H9 (cell line): Measurements from ENCODE around the gene COQ8A. TPM values are rescaled to one million over a fixed set of nuclear protein-coding genes. Genes with fewer than 3 reads are reported as not detected.

ENCODE experiments used
- DNase-seq: peaks from one replicate; pipeline ENCODE4 v3.0.0-alpha.2; 2017
- H2AFZ ChIP-seq: one replicate; pipeline ENCODE4 v1.6.1; 2013; ENCODE audit warnings: mild to moderate bottlenecking, low read length, control low read depth, moderate library complexity
- H2AK5ac ChIP-seq: 2 replicates; pipeline ENCODE4 v1.6.1; 2013; ENCODE audit warnings: low read length, control low read depth, mixed read lengths; ENCODE audit not compliant: insufficient read length
- H2BK120ac ChIP-seq: one replicate; pipeline ENCODE4 v1.6.1; 2013; ENCODE audit warnings: low read depth, mild to moderate bottlenecking, low read length, control low read depth, inconsistent platforms; ENCODE audit not compliant: poor library complexity, severe bottlenecking
- H2BK12ac ChIP-seq: 2 replicates; pipeline ENCODE4 v1.6.1; 2013; ENCODE audit warnings: low read length, control low read depth, mixed read lengths, low read depth; ENCODE audit not compliant: insufficient read length
- H2BK15ac ChIP-seq: 2 replicates; pipeline ENCODE4 v1.6.1; 2013; ENCODE audit warnings: low read depth, low read length, control low read depth
- H2BK20ac ChIP-seq: one replicate; pipeline ENCODE4 v1.6.1; 2013; ENCODE audit warnings: low read depth, mild to moderate bottlenecking, low read length, control low read depth, inconsistent platforms; ENCODE audit not compliant: poor library complexity, severe bottlenecking
- H2BK5ac ChIP-seq: 2 replicates; pipeline ENCODE4 v1.6.1; 2013; ENCODE audit warnings: low read length, control low read depth, mixed read lengths; ENCODE audit not compliant: insufficient read length
- H3K14ac ChIP-seq: 2 replicates; pipeline ENCODE4 v1.6.1; 2013; ENCODE audit warnings: low read length, control low read depth; ENCODE audit not compliant: insufficient read depth
- H3K18ac ChIP-seq: 2 replicates; pipeline ENCODE4 v1.6.1; 2013; ENCODE audit warnings: low read depth, mild to moderate bottlenecking, mixed read lengths, low read length, control low read depth; ENCODE audit not compliant: insufficient read length
- H3K23ac ChIP-seq: 2 replicates; pipeline ENCODE4 v1.6.1; 2013; ENCODE audit warnings: low read length, control low read depth, mixed read lengths, low read depth; ENCODE audit not compliant: insufficient read length
- H3K23me2 ChIP-seq: 2 replicates; pipeline ENCODE4 v1.6.1; 2013; ENCODE audit warnings: low read depth, mild to moderate bottlenecking, mixed read lengths, low read length, control low read depth; ENCODE audit not compliant: insufficient read length, poor library complexity, severe bottlenecking
- H3K27ac ChIP-seq: 2 replicates; pipeline ENCODE4 v1.5.1; 2013; ENCODE audit warnings: low read length, control low read depth, mixed read lengths, low read depth; ENCODE audit not compliant: insufficient read length
- H3K27me3 ChIP-seq: 2 replicates; pipeline ENCODE4 v1.6.1; 2013; ENCODE audit warnings: low read length, control low read depth, inconsistent platforms; ENCODE audit not compliant: insufficient read depth
- H3K4ac ChIP-seq: 2 replicates; pipeline ENCODE4 v1.6.1; 2013; ENCODE audit warnings: low read depth, mild to moderate bottlenecking, control low read depth, inconsistent platforms, low read length, moderate library complexity
- H3K4me1 ChIP-seq: 2 replicates; pipeline ENCODE4 v1.6.1; 2013; ENCODE audit warnings: low read length, control low read depth, inconsistent platforms; ENCODE audit not compliant: insufficient read depth
- H3K4me2 ChIP-seq: 2 replicates; pipeline ENCODE4 v1.6.1; 2013; ENCODE audit warnings: low read length, control low read depth, mixed read lengths; ENCODE audit not compliant: insufficient read length, insufficient read depth
- H3K56ac ChIP-seq: 2 replicates; pipeline ENCODE4 v1.6.1; 2013; ENCODE audit warnings: low read depth, mild to moderate bottlenecking, mixed read lengths, low read length, control low read depth; ENCODE audit not compliant: insufficient read length
- H3K79me1 ChIP-seq: 2 replicates; pipeline ENCODE4 v1.6.1; 2013; ENCODE audit warnings: low read depth, mild to moderate bottlenecking, moderate library complexity, low read length, control low read depth, inconsistent platforms; ENCODE audit not compliant: insufficient read depth, poor library complexity, severe bottlenecking
- H3K79me2 ChIP-seq: 2 replicates; pipeline ENCODE4 v1.6.1; 2013; ENCODE audit warnings: low read length, control low read depth, inconsistent platforms; ENCODE audit not compliant: insufficient read depth
- H3K9ac ChIP-seq: 2 replicates; pipeline ENCODE4 v1.6.1; 2013; ENCODE audit warnings: low read length, control low read depth, mixed read lengths; ENCODE audit not compliant: insufficient read length; ENCODE audit errors: extremely low read depth
- H3K9me3 ChIP-seq: one replicate; pipeline ENCODE4 v1.6.1; 2013; ENCODE audit warnings: low read depth, low read length, inconsistent platforms; ENCODE audit not compliant: control insufficient read depth
- H3T11ph ChIP-seq: one replicate; pipeline ENCODE4 v1.6.1; 2013; ENCODE audit warnings: mild to moderate bottlenecking, low read length, control low read depth, inconsistent platforms
- H4K20me1 ChIP-seq: one replicate; pipeline ENCODE4 v1.6.1; 2013; ENCODE audit not compliant: control insufficient read depth, insufficient read length, insufficient read depth
- H4K5ac ChIP-seq: 2 replicates; pipeline ENCODE4 v1.6.1; 2013; ENCODE audit warnings: low read depth, mild to moderate bottlenecking, mixed read lengths, low read length, control low read depth; ENCODE audit not compliant: insufficient read length
- H4K8ac ChIP-seq: replicated peaks from 2 replicates; pipeline ENCODE4 v1.6.1; 2013; ENCODE audit warnings: low read length, control low read depth, mixed read lengths, low read depth; ENCODE audit not compliant: insufficient read length
- H4K91ac ChIP-seq: 2 replicates; pipeline ENCODE4 v1.6.1; 2013; ENCODE audit warnings: low read depth, mild to moderate bottlenecking, moderate library complexity, mixed read lengths, low read length, control low read depth; ENCODE audit not compliant: insufficient read length
- H3K27ac Mint-ChIP-seq, 3 experiments: 2 replicates in 2 of 3; 3 replicates in 1 of 3; pipeline ENCODE4 v1.8.0; 2020 to 2021; ENCODE audit warnings: mixed read lengths in 3 of 3, mild to moderate bottlenecking in 1 of 3, moderate library complexity in 1 of 3
- H3K27me3 Mint-ChIP-seq: 2 replicates; pipeline ENCODE4 v1.8.0; 2021; ENCODE audit warnings: low read depth, mild to moderate bottlenecking, moderate library complexity, mixed read lengths
- H3K36me3 Mint-ChIP-seq, 3 experiments: 2 replicates in 2 of 3; 3 replicates in 1 of 3; pipeline ENCODE4 v1.8.0; 2020 to 2021; ENCODE audit warnings: low read depth in 3 of 3, mixed read lengths in 3 of 3; ENCODE audit not compliant: insufficient read depth in 1 of 3
- H3K4me1 Mint-ChIP-seq, 2 experiments: 2 replicates each; pipeline ENCODE4 v1.8.0; 2020; ENCODE audit warnings: mixed read lengths in 2 of 2
- H3K4me3 Mint-ChIP-seq, 2 experiments: 2 replicates in 1 of 2; 3 replicates in 1 of 2; pipeline ENCODE4 v1.8.0; 2020 to 2021; ENCODE audit warnings: mild to moderate bottlenecking in 2 of 2, mixed read lengths in 2 of 2, moderate library complexity in 1 of 2
- H3K9me3 Mint-ChIP-seq, 2 experiments: 2 replicates in 1 of 2; 3 replicates in 1 of 2; pipeline ENCODE4 v1.8.0; 2020; ENCODE audit warnings: mild to moderate bottlenecking in 2 of 2, mixed read lengths in 2 of 2, moderate library complexity in 1 of 2
- CTCF ChIP-seq: fragments of 200-600 bp; sonication (generic); conservative IDR thresholded peaks from 3 replicates; pipeline ENCODE4 v1.8.0; 2021; ENCODE audit warnings: antibody characterized with exemption, mild to moderate bottlenecking
- WGBS: extraction: QIAGEN DNeasy Blood & Tissue Kit; methylation state at CpG from one replicate; pipeline ENCODE4 v1.1.7; 2013; ENCODE audit warnings: missing lambda C conversion rate, low lambda C conversion rate, mixed read lengths; ENCODE audit not compliant: insufficient read length; ENCODE audit errors: extremely low coverage; 5-methylcytosine and 5-hydroxymethylcytosine counted together
- total RNA-seq: library from RNA; stranded (reverse); gene quantifications from 2 replicates; pipeline ENCODE4 v1.2.1, GENCODE V29; 2021

Gene COQ8A
- total RNA-seq, 1 experiment from 2014 or later = 26.0 TPM

- TF ChIP-seq CTCF = no peak
- no peak overlapping the region for H3K9ac ChIP-seq
- H2BK20ac ChIP-seq = no peak overlapping the region
- peaks cover 5% of the 10 kb centered on the region for H3K23me2 ChIP-seq
- H3K27ac ChIP-seq = no peak overlapping the region
- H3K4me1 ChIP-seq = peaks cover 2% of the 10 kb centered on the region; the same call in 1 of the 2 replicates
- no peak overlapping the region for H3K23ac ChIP-seq
- no peak overlapping the region for H3K14ac ChIP-seq
- no peaks in the 10 kb centered on the region for H3K27me3 ChIP-seq
- Mint-ChIP-seq H3K27me3 (no peaks in the 10 kb centered on the region; the same call in 1 of the 2 replicates), H3K4me1 (peaks cover 12 to 17% of the 10 kb centered on the region in 2 experiments), H3K27ac (no peak overlapping the region), H3K4me3 (no peak overlapping the region), H3K36me3 (peaks cover 3 to 7% (median 7%) of the 10 kb centered on the region in 3 experiments; a peak in 3 of 7 replicates), H3K9me3 (peaks cover 11 to 17% of the 10 kb centered on the region in 2 experiments)
- H3K56ac ChIP-seq = no peak overlapping the region
- no peak overlapping the region for H3K4ac ChIP-seq
- H3K4me2 ChIP-seq = no peak overlapping the region
- H3K79me2 ChIP-seq = no peaks in the 10 kb centered on the region
- DNase-seq = no peak
- no peak overlapping the region for H3K18ac ChIP-seq
- no peak overlapping the region for H4K91ac ChIP-seq
- H2AK5ac ChIP-seq = no peak overlapping the region
- H2BK5ac ChIP-seq = no peak overlapping the region
- no peak overlapping the region for H2BK12ac ChIP-seq
- no peak overlapping the region for H2BK15ac ChIP-seq
- no peak overlapping the region for H3T11ph ChIP-seq
- H4K8ac ChIP-seq = no peak overlapping the region
- no peak overlapping the region for H4K5ac ChIP-seq
- H3K9me3 ChIP-seq = no peaks in the 10 kb centered on the region
- H2BK120ac ChIP-seq = no peak overlapping the region
- H4K20me1 ChIP-seq = no peaks in the 10 kb centered on the region
- H3K79me1 ChIP-seq = no peaks in the 10 kb centered on the region
- no peak overlapping the region for H2AFZ ChIP-seq
- WGBS = no CpG with 5 or more reads among the region's 3 CpGs
These were observed 5.4 kb upstream of the COQ8A start for GRCh38 chr1:226934483-226935237.
